Activated CD8-positive, alpha-beta memory T cell treated with anti-CD3 and anti-CD28 coated beads, Interleukin-2, amount 50 U/mL, for 48 hours (primary cell): ENCODE results near the gene CNNM2.
"Not testable (repeated sequence)": the region's sequence is repeated elsewhere in the genome, so short reads cannot be mapped to it uniquely, and the experiment has no call there.

ENCODE experiments used
- DNase-seq: peaks from one replicate; pipeline ENCODE4 v3.0.0-alpha.2; 2020

The CNNM2 gene

GRCh38 chr10:103042129-103042528 lies 124.0 kb downstream of the CNNM2 start:
- no peak for DNase-seq

DNA sequence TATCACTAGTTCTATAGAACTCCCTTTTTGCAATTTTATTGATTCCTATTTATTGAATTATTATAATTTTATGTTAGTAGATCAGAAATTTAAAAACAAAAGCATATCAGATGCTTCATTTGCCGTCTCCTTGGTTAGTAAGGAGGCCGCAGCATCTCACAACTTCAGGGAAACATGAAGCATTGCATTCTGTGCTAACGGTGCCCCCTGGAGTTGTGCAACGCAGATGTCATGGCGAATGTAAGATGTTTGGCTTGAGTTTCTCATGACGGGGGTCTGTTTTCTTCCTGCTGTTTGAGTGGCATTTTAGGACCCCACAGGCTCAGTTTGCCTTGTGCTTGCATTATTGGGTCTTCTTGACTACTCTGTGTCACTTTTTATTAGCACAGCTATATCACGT lies 124.8 kb downstream of the CNNM2 start:
- DNase-seq: no peak

- DNase-seq: no peak
Observed at GRCh38 chr10:103044942-103045489, 126.9 kb downstream of the CNNM2 start.

- DNase-seq: no peak
Observed at GRCh38 chr10:103045961-103046360, 127.9 kb downstream of the CNNM2 start.

DNA sequence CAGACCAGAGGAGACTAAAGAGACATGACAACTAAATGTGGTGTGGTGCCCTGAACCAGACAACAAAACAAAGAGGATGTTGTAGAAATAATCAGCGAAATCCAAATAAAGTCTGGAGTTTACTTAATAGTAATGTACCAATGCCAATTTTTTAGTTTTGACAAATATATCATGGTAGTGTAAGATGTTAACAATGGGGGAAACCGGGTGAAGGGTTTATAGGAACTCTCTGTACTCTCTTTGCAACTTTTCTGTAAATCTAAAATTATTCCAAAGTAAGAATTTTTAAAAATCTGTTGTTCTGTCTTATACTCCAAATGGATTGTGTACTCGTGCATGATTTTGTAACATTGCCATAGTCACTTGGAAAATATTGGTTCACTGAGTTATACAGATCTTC lies 129.3 kb downstream of the CNNM2 start:
- DNase-seq: no peak

DNA sequence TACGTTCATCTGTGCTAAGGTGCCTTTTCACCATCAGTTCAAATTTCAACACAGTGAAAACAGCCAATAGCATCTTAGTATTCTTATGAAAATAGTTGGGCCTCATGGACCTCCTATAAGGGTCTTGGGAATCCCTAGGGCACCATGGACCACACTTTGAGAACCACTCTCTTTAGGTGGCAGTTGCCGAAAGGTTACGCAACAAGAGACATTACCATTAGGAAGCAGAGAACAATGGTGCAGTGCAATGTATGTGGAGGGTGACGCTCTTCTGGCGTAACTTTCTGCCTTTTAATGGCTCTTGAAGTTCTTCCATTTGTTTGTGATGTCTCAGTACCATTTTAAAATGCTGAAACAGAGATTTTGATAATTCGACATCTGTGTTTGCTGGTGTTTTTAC lies 131.1 kb downstream of the CNNM2 start:
- DNase-seq: no peak

GRCh38 chr10:103053659-103054581 lies 135.8 kb downstream of the CNNM2 start:
- DNase-seq: peak; percentile 68

DNA sequence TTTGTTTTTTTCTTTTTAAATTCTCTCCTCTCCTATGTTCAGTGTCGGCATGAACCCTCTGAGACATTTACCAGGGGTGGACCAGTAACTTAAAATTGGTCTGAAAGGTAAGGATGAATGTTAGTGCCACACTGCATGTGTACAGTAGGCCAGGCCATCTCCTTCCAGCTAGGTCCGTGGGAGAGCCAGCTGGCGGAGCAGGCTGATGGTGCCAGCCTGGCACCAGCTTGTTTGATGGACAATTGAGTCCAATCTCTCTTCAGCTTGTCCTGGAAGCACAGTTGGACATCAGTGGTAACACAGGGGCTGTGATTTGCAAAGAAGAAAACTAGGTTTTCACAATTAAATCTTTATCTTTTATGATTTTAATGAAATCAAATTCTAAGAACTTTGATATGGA lies 136.5 kb downstream of the CNNM2 start:
- no peak for DNase-seq

GRCh38 chr10:103055105-103055504 lies 137.0 kb downstream of the CNNM2 start:
- DNase-seq: no peak

GRCh38 chr10:103058034-103058433 lies 139.9 kb downstream of the CNNM2 start:
- no peak for DNase-seq

- DNase-seq: no peak
Observed at GRCh38 chr10:103060575-103060974, 142.5 kb downstream of the CNNM2 start.

- DNase-seq: no peak
Observed at GRCh38 chr10:103062854-103063590, 144.9 kb downstream of the CNNM2 start.

DNA sequence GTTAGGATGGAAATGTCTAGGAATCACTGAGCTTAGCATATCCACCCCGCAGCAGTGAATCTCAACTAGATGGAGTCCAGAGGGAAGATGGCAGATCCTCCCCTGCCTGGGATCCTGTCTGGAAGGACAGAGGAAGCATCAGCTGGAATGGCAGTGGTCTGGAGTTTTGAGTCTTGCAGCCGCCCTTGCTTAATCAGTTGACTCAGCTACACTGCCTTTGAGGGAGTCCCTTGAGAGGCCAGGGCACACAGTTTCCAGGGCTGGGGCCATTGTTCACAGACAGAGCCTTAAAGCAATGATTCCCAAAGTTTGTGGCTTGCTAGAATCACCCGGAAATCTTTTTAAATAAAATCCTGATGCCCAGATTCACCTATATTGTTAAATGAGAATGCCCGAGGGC lies 146.9 kb downstream of the CNNM2 start:
- DNase-seq: no peak

GRCh38 chr10:103066141-103067098 lies 148.3 kb downstream of the CNNM2 start:
- DNase-seq: no peak

- DNase-seq: not testable (repeated sequence)
Observed at GRCh38 chr10:103067099-103067477, 149.0 kb downstream of the CNNM2 start.

GRCh38 chr10:103067484-103067883 lies 149.4 kb downstream of the CNNM2 start:
- DNase-seq: no peak

DNA sequence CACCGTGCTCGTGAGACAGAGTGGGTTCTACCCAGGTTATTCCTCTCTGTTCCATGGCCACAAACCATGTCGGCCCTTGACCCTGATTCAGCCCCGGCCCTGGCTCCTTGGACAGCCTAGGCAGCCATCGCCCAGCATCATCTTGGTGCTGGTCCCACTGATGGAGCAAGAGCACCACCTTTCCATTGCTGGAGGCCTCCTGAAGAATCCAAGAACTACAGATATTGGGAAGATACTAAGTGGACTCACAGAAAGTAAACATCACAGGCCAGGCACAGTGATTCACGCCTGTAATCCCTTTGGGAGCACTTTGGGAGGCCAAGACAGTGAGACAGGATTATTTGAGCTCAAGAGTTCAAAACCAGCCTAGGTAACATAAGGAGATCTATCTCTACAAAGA lies 149.9 kb downstream of the CNNM2 start:
- no peak for DNase-seq

DNA sequence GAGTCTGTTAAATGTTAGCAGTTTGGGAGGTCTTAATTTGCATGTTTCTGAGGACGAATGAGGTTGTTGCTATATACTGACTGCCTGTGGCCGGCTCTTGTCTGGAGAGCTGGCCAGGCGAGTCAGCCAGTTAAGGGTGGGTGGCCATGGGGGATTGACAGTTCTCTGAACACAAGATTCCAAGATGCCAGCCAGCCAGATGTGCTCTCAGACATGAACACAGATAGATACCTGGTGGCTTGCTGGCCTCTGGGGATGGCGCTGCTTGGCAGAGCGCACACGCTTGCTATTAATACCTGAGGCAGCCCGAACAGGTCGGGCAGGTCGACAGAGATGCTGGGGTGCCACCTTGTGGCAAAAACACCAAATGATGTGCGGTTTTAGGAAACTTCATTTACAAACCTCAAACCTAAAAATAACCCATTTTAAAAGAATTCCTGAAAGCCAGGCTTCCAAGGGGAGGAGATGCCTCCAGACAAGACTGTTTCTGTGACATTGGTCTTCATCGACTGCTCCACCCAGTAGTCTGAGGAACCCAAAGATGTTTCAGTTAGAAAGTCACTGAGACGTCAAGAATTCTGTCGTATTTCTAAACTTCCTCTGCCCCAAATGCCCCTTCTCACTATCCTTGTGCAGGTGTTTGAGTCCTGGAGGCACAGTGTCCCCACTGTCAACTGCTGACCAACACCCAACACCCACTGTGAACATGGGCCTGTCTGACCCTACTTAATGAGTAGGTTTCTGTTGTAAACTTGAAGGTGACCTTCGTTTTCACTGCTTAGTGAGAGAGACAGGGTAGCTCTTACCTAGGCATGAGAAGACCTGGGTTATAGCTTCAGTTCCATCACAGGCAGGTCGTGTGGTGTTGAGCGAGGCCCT lies 151.6 kb downstream of the CNNM2 start:
- peak; percentile 78 for DNase-seq

- no peak for DNase-seq
Observed at GRCh38 chr10:103072276-103072675, 154.2 kb downstream of the CNNM2 start.

DNA sequence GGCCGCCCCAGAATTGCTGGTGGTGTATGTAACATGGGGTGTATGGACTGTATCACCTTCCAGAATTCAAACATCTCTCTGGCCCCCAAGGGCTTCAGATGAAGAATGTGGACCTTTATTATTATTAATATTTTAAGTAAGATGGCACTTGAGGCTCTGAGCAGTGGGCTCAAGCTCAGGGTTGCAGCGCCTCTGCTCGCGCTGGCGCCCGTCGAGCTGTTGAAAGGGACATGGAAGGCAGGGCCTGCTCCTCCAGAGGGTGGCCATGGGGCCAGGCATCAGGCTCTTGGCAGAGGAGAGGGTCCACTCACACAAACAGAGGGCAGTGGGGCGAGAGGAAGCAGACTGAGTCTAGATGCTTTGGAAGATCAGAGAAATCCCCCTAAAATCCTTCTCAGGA lies 154.8 kb downstream of the CNNM2 start:
- no peak for DNase-seq

GRCh38 chr10:103077020-103077419 lies 158.9 kb downstream of the CNNM2 start:
- DNase-seq: no peak
